Esophagus squamous epithelium (tissue), 5 donors: ENCODE measurements around the gene RINL. TPM values are rescaled to one million over a fixed set of nuclear protein-coding genes. Genes with fewer than 3 reads are reported as not detected.

Experiments
- DNase-seq: peaks from one replicate; lab custom pipeline; 2025; lab: John Stamatoyannopoulos, UW
- H3K27ac ChIP-seq, 4 donors: fragments of 200-600 bp; sonication (generic); one replicate each; pipeline ENCODE4 v1.5.1; 2016 to 2019; ENCODE audit warnings: mild to moderate bottlenecking in 1 of 4
- H3K27me3 ChIP-seq, 4 donors: fragments of 200-600 bp; sonication (generic); 1 replicate in 3 of 4; 2 replicates in 1 of 4; pipeline versions ENCODE4 v1.5.1 to v1.6.0; 2017 to 2021; ENCODE audit warnings: antibody characterized with exemption in 1 of 4
- H3K36me3 ChIP-seq, 3 donors: fragments of 200-600 bp; sonication (generic); one replicate each; pipeline ENCODE4 v1.5.1; 2016 to 2019
- H3K4me1 ChIP-seq, 3 donors: fragments of 200-600 bp; sonication (generic); one replicate each; pipeline ENCODE4 v1.5.1; 2017 to 2019
- H3K4me3 ChIP-seq, 4 donors: fragments of 200-600 bp; sonication (generic); 1 replicate in 3 of 4; 2 replicates in 1 of 4; pipeline ENCODE4 v1.5.1; 2016 to 2019; ENCODE audit warnings: mild to moderate bottlenecking in 2 of 4, moderate library complexity in 1 of 4
- H3K9me3 ChIP-seq, 3 donors: fragments of 200-600 bp; sonication (generic); one replicate each; pipeline ENCODE4 v1.5.1; 2016 to 2019
- CTCF ChIP-seq, 6 experiments: fragments of 450-650 bp in 4 of 6; fragments of 200-600 bp in 2 of 6; sonication (generic) in 2 of 6; IDR thresholded peaks; one replicate each; pipeline ENCODE4 v1.5.1; 2016 to 2019; ENCODE audit warnings: antibody characterized with exemption in 6 of 6, mild to moderate bottlenecking in 4 of 6, moderate library complexity in 4 of 6
- POLR2A ChIP-seq, 4 donors: fragments of 450-650 bp; IDR thresholded peaks; one replicate each; pipeline ENCODE4 v1.6.1; 2017; ENCODE audit warnings: antibody characterized with exemption in 4 of 4, mild to moderate bottlenecking in 4 of 4, moderate library complexity in 3 of 4
- WGBS, 2 donors: methylation state at CpG; one replicate each; pipeline ENCODE4 v1.1.5; 2018; 5-methylcytosine and 5-hydroxymethylcytosine counted together
- intact Hi-C: fragments of 100-400 bp; cut with DNase I; formaldehyde crosslinking; loops from one replicate; pipeline ENCODE4 v1.15.0; 2022
- total RNA-seq, 4 donors: library from RNA; depleted of rRNA; stranded (reverse); fragments of >200 nt; gene quantifications; one replicate each; pipeline ENCODE4 v1.1.0, GENCODE V29; 2016
- donor health status: DM: yes; HTN: yes; CAD: no.

RINL gene
- total RNA-seq, 4 donors from 2014 or later, result 4.8 to 14.9 (median 5.7) TPM

- WGBS, 2 donors, result 94 to 96% methylated on average over 8 to 9 of the region's 9 CpGs
- Histone ChIP-seq H3K27me3 (no peaks in the 10 kb centered on the region), H3K4me1 (peaks cover 0 to 18% (median 4%) of the 10 kb centered on the region in 3 donors), H3K9me3 (no peaks in the 10 kb centered on the region), H3K4me3 (no peak overlapping the region), H3K27ac (no peak overlapping the region), H3K36me3 (peaks cover 0 to 95% (median 8%) of the 10 kb centered on the region in 3 donors)
- TF ChIP-seq POLR2A (IDR thresholded peaks at IDR 0.05), result no peak
- no peak for TF ChIP-seq CTCF (IDR thresholded peaks at IDR 0.05)
- no peak for DNase-seq
- intact Hi-C loops, result no loop called here
Measured at GRCh38 chr19:38883286-38883685, 5.2 kb upstream of the RINL start.

- intact Hi-C loops, result no loop called here
- no peaks in the 10 kb centered on the region for H3K27me3 ChIP-seq
- no peak for DNase-seq
- 95% methylated on average over 3 to 9 of the region's 19 CpGs for WGBS, 2 donors
- no peak overlapping the region for H3K27ac ChIP-seq
- no peaks in the 10 kb centered on the region for H3K9me3 ChIP-seq
- TF ChIP-seq POLR2A (IDR thresholded peaks at IDR 0.05), result no peak
- no peak for TF ChIP-seq CTCF (IDR thresholded peaks at IDR 0.05)
- peaks cover 0 to 26% (median 12%) of the 10 kb centered on the region in 3 donors for H3K4me1 ChIP-seq
- peaks cover 0 to 76% (median 8%) of the 10 kb centered on the region in 3 donors for H3K36me3 ChIP-seq
- no peak overlapping the region for H3K4me3 ChIP-seq
Measured at GRCh38 chr19:38880882-38881609, 3.0 kb upstream of the RINL start.

- no peaks in the 10 kb centered on the region for H3K27me3 ChIP-seq
- H3K4me3 ChIP-seq, result no peak overlapping the region
- H3K36me3 ChIP-seq, result peaks cover 0 to 68% (median 8%) of the 10 kb centered on the region in 3 donors
- H3K9me3 ChIP-seq, result no peaks in the 10 kb centered on the region
- no peak overlapping the region for H3K27ac ChIP-seq
- 83 to 98% methylated on average over 1 to 6 of the region's 19 CpGs for WGBS, 2 donors
- TF ChIP-seq CTCF (IDR thresholded peaks at IDR 0.05), result no peak
- TF ChIP-seq POLR2A (IDR thresholded peaks at IDR 0.05), result no peak
- H3K4me1 ChIP-seq, result peaks cover 0 to 21% (median 12%) of the 10 kb centered on the region in 3 donors
- DNase-seq, result no peak
- intact Hi-C loops, result no loop called here
Measured at GRCh38 chr19:38880076-38880881, 2.2 kb upstream of the RINL start.

- Histone ChIP-seq H3K4me3 (no peak overlapping the region), H3K27ac (peak overlapping the region in 1 of 4 donors; percentile 63), H3K4me1 (peaks cover 0 to 21% (median 12%) of the 10 kb centered on the region in 3 donors), H3K27me3 (no peaks in the 10 kb centered on the region), H3K9me3 (no peaks in the 10 kb centered on the region), H3K36me3 (peaks cover 0 to 59% (median 8%) of the 10 kb centered on the region in 3 donors)
- intact Hi-C loops, result no loop called here
- TF ChIP-seq CTCF (IDR thresholded peaks at IDR 0.05) (no peak), POLR2A (IDR thresholded peaks at IDR 0.05) (no peak)
- DNase-seq, result no peak
- 67 to 93% methylated on average over 3 to 5 of the region's 11 CpGs for WGBS, 2 donors
Measured at GRCh38 chr19:38879400-38879751, 1.3 kb upstream of the RINL start.
